Colonic mucosa (tissue), 4 donors: ENCODE measurements around the gene MAGI3. TPM values are rescaled to one million over a fixed set of nuclear protein-coding genes. Genes with fewer than 3 reads are reported as not detected.

Experiments used
- DNase-seq: peaks from one replicate; pipeline ENCODE4 v3.0.0-alpha.2; 2020
- H3K27ac ChIP-seq: fragments of 200-600 bp; one replicate; pipeline ENCODE4 v1.8.0; 2021
- H3K27me3 ChIP-seq: fragments of 200-600 bp; one replicate; pipeline ENCODE4 v1.8.0; 2021
- H3K36me3 ChIP-seq: fragments of 200-600 bp; one replicate; pipeline ENCODE4 v1.8.0; 2021
- H3K4me1 ChIP-seq: fragments of 200-600 bp; one replicate; pipeline ENCODE4 v1.8.0; 2021; ENCODE audit warnings: mild to moderate bottlenecking
- H3K4me3 ChIP-seq: fragments of 200-600 bp; one replicate; pipeline ENCODE4 v1.8.0; 2021
- H3K9ac ChIP-seq, 2 donors: one replicate each; pipeline ENCODE4 v1.7.0; 2013; ENCODE audit warnings: control low read depth in 2 of 2, low read depth in 2 of 2, low read length in 2 of 2
- H3K9me3 ChIP-seq: fragments of 200-600 bp; one replicate; pipeline ENCODE4 v1.8.0; 2021
- intact Hi-C: fragments of 100-400 bp; cut with DNase I; formaldehyde crosslinking; loops from one replicate; pipeline ENCODE4 v1.14.1; 2022
- total RNA-seq, 2 donors: library from RNA; stranded (reverse); fragmentation: NEBNext Ultra II Directional in 1 of 2; extraction: Animal tissue kit (Norgen Biotek cat#: 25700) in 1 of 2; gene quantifications; one replicate each; pipeline ENCODE4 v1.2.1, GENCODE V29; 2021
- TF ChIP-seq, protein P1 (sequence below): fragments of 200-600 bp; IDR thresholded peaks from one replicate; pipeline ENCODE4 v1.8.0; 2022; ENCODE audit warnings: antibody characterized with exemption, mild to moderate bottlenecking
- donor health status: healthy.
- donor health status: DM: no; HTN: no; CAD: no.
- donor health status: DM: no; HTN: no; CAD: no.

MAGI3 gene
- total RNA-seq, 2 donors from 2014 or later = 38.2 to 46.5 TPM

DNA sequence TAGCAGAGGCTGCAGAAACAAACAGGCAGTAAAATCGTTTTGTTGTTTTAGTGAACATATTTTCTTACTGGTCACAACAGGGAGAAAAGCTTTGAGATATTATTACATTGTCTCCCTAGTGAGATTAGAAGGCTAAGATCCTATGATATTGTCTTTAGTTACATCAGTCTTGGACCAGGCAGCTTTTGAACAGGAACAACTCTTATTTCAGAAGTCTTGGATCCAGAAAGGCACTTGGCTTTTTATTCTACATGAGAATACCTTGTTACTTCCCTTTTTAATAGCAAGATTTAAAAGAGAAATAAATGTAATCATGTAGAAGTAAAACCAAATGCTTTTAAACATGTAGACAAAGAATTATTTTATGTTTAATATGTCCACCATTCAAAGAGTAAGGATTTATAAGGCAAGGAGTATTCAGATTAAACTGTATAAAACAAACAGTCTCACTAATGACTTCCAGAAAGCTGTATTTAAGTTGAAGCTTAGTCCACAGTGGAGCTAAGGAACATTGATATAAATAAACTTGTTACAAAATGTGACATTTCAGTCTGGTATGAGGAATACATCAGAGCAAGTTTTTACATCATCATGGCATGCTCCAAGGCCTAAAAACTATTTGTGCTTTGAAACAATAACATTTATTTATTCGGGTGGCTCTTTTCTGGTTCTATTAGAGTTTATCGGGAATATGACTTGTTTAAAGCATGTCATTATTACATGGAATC is 296.7 kb downstream of the MAGI3 start:
- no peaks in the 10 kb centered on the region for H3K9me3 ChIP-seq
- DNase-seq = no peak
- H3K9ac ChIP-seq = no peak overlapping the region
- H3K27me3 ChIP-seq = no peaks in the 10 kb centered on the region
- no peak overlapping the region for H3K27ac ChIP-seq
- intact Hi-C loops = no loop called here
- H3K4me1 ChIP-seq = no peaks in the 10 kb centered on the region
- TF ChIP-seq, protein P1, sequence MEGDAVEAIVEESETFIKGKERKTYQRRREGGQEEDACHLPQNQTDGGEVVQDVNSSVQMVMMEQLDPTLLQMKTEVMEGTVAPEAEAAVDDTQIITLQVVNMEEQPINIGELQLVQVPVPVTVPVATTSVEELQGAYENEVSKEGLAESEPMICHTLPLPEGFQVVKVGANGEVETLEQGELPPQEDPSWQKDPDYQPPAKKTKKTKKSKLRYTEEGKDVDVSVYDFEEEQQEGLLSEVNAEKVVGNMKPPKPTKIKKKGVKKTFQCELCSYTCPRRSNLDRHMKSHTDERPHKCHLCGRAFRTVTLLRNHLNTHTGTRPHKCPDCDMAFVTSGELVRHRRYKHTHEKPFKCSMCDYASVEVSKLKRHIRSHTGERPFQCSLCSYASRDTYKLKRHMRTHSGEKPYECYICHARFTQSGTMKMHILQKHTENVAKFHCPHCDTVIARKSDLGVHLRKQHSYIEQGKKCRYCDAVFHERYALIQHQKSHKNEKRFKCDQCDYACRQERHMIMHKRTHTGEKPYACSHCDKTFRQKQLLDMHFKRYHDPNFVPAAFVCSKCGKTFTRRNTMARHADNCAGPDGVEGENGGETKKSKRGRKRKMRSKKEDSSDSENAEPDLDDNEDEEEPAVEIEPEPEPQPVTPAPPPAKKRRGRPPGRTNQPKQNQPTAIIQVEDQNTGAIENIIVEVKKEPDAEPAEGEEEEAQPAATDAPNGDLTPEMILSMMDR = no peak
- peaks cover 4% of the 10 kb centered on the region for H3K36me3 ChIP-seq
- no peak overlapping the region for H3K4me3 ChIP-seq

DNA sequence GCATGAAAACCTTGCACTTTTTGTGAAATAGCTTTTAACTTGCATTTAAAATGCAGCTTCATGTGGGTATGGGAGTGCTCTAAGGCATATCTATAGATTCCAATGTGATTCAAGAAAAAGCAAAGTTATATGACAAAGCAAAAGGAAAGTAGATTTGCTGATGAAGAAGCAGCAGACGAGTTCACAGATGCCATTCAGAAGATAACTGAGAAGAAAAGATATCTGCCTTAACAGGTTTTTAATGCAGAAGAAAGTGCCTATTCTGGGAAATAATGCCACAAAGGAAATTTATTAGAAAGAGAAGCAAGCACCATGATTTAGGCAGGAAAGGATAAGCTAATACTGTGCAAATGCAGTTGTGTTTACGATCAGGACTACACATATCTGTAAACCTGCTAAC is 300.9 kb downstream of the MAGI3 start:
- intact Hi-C loops = no loop called here

DNA sequence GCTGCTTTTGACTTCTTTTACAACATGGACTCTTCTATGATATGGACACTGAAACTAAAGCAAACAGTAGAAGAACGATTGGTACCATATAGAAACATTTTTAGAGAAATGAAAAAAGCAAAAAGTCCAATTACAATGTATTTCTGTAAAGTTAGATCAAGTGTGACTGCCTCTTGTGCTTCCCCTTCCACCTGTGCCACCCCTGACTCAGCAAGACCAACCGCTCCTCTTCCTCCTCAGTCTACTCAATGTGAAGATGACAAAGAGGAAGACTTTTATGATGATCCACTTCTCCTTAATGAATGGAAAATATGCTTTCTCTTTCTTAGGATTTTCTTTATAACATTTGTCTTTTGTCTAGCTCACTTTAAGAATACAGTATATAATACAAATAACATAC is 302.0 kb downstream of the MAGI3 start:
- Histone ChIP-seq H3K27ac (no peak overlapping the region), H3K4me3 (no peak overlapping the region), H3K9ac (no peak overlapping the region), H3K9me3 (no peaks in the 10 kb centered on the region), H3K27me3 (no peaks in the 10 kb centered on the region), H3K4me1 (no peaks in the 10 kb centered on the region), H3K36me3 (no peaks in the 10 kb centered on the region)
- intact Hi-C loops = no loop called here
- TF ChIP-seq, protein P1 = no peak
- DNase-seq = no peak

More for the DNA sequence above, 300.9 kb downstream of the MAGI3 start:
- Histone ChIP-seq H3K36me3 (no peaks in the 10 kb centered on the region), H3K4me3 (no peak overlapping the region), H3K9me3 (no peaks in the 10 kb centered on the region), H3K9ac (no peak overlapping the region), H3K4me1 (no peaks in the 10 kb centered on the region), H3K27ac (no peak overlapping the region), H3K27me3 (no peaks in the 10 kb centered on the region)
- no peak for DNase-seq
- TF ChIP-seq, protein P1 = no peak

DNA sequence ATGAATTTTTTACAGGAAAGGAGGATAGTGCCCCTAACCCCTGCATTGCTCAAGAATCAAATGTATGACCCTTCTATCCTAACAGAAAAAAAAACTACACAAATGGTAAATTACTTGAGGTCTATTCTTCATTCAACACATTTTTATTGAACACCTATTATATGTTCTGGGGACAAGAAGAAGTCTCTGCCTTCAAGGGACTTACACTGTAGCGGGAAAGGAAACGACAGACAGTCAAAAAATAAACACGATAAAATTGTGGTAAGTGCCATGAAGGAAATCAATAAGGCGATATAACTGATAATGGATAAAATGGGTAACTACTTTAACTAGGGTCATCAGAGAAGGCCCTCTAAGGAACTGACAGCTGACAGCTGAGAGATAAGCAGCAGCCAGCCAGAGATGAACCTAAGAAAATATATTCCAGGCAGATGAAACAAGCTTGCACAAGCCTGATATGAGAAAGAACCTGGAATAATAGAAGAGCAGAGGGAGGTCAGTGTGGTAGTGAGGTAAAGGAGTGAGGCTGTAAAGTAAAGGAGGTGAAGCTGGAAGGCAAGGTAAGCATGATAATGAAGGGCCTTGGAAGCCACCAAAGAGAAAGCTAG is 302.6 kb downstream of the MAGI3 start:
- TF ChIP-seq, protein P1 = no peak
- Histone ChIP-seq H3K9ac (no peak overlapping the region), H3K36me3 (no peaks in the 10 kb centered on the region), H3K27ac (no peak overlapping the region), H3K4me1 (no peaks in the 10 kb centered on the region), H3K27me3 (no peaks in the 10 kb centered on the region), H3K9me3 (no peaks in the 10 kb centered on the region), H3K4me3 (no peak overlapping the region)
- no peak for DNase-seq
- intact Hi-C loops = no loop called here

DNA sequence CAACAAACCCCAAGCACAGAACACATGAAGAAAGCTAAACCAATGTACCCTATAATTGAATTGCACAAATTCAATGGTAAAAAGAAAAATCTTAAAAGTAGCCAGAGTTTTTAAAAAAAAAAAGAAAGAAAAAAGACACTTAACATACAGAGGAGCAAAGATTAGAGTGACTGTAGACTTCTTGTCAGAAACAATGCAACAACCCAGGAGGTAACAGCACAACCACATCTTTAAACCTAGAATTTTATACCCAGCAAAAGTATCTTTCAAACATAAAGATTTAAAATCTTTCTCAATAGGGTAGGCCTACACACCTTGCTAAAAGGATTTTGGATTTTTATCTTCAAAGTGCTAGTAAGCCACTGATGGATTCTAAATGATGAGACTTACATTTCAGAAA is 304.6 kb downstream of the MAGI3 start:
- Histone ChIP-seq H3K27me3 (no peaks in the 10 kb centered on the region), H3K27ac (no peak overlapping the region), H3K9me3 (no peaks in the 10 kb centered on the region), H3K4me3 (no peak overlapping the region), H3K36me3 (no peaks in the 10 kb centered on the region), H3K9ac (no peak overlapping the region), H3K4me1 (no peaks in the 10 kb centered on the region)
- TF ChIP-seq, protein P1 = no peak
- intact Hi-C loops = no loop called here
- no peak for DNase-seq
